HG02970 (cell line): ENCODE data around the gene CACNA2D1.

Experiments used
- ATAC-seq: cut with Tn5 transposase; IDR thresholded peaks from one replicate; pipeline ENCODE4 v1.9.1; 2021; ENCODE audit warnings: mild to moderate bottlenecking, moderate library complexity, moderate number of reproducible peaks; ENCODE audit not compliant: unreplicated experiment, low FRiP score

The CACNA2D1 gene

DNA sequence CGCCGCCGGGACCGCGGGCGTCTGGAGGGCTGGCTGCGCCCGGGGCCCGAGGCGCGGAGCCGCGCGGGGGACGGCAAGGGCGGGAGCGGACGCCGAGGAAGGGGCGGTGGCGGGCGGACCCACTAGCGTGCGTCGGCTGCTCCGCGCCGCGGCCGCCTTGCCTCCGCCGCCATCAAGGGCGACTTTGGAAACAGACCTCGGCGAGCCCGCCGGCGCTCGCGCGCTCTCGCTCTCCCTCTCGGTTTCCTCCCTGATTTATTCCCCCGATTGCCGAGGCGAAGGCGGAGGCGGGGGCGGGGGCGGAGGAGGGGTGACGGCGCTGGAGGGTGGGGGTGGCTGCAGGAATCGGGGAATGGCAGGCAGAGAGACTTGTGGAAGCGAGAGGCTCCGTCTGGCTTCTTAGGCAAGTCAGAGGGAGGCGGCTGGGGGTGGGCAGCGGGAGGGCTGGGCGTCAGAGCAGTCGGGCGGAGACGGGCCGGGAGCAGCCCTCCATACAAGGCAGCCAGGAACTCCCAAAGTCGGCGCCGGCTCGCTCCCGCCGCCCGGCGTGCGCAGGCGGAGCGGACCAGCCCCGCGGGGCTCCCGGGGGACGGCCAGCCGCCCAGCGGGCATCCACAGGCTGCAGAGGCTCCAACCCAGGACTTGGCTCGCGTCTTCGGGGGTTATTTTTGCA lies at the start of gene CACNA2D1:
CACNA2D1 (minus strand) TSS at position 231 of the 673 bp plus-strand sequence.
- ATAC-seq: no peak

DNA sequence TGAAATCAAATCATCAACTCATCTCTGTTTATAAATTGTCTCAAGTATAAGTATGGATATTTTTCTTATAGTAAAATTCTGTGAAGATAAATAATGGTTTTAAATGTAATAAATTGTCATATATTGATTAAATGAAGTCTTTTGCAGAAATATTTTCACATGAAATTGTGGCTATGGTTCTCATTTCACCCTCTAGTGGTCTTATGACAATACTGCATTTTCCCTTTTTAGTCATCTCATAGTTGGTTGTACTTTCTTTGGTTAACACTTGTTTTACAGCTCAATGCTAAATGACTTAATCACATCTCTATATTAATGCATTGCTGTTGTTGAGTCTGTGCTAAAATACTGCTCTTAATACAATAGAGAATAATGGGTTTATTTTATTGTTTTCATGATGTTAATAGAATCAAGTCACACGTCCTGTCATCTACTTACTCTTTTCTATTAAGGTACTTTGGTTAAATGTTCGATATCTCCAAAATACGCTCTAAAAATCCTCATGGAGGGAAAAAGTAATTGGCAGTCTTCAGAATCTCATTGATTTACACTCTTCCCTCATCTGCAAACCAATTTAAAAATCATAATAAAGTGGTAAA lies 38.0 kb upstream of the CACNA2D1 start:
- peak; percentile 53 for ATAC-seq

DNA sequence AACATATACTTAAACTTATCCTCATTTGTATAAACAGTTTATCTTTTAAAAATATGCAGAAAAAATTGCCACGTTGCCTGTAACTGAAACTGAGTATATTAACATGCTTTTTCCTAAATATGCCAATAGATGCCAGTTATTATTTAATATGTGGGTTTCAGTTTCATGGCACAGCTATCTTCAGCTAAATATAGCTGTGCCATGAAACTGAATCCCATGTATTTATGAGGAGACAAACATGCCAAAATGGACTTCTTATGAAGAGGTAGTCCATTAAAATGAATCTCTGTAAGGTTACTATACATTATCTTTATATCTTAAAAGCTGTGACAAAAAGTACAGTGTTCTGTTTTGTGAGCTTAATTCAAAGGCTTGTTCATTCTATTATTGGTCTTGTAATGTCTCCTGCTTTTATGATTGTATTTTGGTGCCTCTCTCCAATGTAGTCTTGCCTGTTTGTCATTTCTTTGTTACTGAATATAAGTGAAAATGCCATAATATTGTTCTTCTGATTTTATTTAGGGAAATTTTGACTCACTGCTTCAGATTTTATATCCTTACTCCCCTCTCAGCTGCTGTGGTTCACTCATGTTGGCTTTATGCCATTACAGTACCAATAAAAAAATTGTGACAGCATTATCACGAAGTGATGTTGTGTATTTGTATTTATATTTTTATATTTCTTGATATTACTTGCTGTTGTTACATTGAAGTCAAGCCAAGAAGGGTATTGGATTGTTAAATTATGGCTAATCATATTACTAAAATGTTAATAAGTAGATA lies 34.3 kb upstream of the CACNA2D1 start:
- ATAC-seq: no peak

DNA sequence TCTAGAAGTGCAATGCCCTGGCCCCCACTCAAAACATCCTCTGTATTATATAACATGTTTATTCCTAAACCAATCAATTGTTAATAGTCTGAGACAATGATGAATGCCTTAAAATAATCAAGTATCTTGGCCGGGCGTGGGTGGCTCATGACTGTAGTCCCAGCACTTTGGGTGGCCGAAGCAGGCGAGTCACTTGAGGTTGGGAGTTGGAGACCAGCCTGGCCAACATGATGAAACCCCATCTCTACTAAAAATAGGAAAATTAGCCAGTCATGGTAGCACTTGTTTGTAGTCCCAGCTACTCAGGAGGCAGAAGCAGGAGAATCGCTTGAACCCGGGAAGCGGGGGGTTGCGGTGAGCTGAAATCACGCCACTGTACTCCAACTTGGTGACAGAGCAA lies 29.4 kb upstream of the CACNA2D1 start:
- ATAC-seq: no peak

DNA sequence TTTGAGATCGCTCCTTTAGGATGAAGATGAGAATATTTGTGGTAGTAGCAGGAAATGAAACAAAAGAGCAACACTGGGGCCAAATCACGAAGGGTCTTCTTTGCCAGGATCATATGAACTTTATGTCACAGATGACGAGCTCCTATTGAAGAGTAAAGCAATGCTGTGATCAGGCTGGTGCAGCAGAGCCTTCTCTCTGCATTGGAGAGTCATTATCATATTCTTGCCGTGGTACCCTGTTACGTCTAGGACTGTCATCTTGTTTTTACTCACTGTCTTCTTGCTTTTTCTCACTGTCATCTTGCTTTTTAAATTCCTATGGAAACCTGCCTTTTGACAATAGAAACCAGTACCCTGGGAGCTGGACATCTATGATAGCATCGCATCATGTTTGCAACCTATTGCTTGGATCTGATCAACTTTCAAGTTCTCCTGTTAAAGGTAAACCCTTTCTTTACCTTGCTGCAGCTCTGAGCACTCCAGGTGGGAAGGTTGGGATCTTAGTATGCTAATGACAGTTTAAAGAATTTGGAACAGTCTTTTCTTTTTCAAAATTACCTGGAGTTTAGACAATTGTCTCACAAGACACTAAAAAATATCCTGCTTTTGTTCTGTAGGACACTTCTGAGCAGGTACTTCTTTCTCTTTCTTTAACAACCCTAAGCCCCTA lies 27.9 kb upstream of the CACNA2D1 start:
- ATAC-seq: no peak

DNA sequence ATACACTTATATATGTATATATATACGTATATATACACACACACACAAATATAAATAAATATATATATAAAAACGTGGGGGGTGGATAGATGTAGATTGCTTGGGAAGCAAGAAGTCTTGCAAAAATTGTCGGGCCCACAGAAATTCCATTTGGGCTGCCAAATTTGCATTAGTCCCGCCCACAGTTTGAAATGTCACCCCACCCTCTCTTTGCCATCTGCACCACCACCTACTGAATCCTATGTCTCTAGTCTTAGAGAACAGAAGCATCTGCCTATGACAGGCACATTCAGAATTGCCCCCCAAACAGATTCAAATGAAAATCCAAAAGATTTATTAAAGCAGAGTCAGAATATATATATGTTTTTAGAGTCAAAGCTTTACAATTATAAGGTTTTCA lies 25.6 kb upstream of the CACNA2D1 start:
- no peak for ATAC-seq

DNA sequence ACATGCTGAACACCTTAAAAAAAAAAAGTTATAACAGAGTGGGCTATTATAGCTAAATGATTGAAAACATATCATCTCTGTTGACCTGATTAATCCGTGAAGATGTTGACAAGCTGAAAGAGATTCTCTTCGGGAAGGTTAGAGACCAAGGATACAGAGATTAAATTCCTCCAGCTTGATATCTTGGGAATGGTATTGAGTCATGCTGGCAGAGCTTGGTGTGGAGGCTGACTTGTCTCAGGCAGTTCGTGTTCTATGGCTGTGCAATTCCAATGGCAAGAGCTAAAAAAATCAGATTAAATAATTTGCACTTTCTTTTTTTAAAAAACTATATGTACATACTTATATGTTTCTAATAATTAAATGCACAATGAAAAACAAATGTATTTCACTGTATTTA lies 24.9 kb upstream of the CACNA2D1 start:
- no peak for ATAC-seq

DNA sequence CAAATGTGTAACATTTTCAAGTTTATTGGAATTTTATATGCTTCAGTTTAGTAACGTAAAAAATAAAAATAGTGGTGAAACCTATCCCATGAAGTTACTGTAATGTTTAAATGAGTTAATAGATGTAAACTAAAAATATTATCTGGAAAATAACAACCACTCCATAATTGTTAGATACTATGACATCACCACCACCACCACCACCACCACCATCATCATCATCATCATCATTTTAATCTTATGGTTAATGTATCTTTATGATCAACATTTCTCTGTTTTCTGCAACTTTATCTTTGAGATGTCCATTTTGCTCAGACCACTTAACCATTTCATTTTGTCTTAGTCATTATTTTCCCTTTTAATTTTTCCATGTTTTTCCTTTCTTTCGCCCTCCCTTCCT lies 23.4 kb upstream of the CACNA2D1 start:
- no peak for ATAC-seq

DNA sequence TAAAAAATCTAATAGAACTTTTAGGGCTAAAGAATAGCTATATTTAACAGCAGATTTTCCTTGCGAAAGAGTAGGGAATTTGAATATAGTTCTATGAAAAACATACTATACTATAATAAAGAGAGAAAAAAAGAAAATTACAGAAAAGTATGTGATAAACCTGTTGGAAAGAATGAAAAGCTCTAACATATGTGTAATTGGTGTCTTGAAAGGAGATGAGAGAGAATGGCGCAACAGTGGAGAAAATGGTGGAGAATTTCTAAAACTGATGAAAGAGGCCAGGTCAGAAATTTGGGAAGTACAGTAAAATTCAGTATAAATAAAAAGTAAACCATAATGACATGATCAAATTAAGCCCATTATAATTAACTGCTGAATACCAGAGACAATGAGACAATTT lies 20.8 kb upstream of the CACNA2D1 start:
- ATAC-seq: no peak

DNA sequence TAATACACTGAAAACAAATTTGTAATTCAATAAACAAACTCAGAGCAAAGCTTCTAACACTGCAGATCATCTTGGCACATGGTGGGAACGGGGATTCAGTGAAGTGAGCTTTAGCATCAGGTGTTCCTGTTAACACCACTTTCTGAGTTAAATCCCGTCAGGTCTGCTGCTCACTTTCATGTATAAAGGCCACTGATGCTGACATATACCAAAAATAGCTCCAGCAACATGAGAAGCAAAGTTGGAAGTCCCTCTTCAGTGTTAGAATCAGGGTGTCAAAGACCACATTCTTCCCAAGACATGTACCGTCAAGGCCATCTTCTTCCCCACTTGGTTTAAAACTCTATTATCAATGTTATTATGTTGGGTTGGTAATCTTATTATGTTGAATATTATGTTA lies 11.7 kb upstream of the CACNA2D1 start:
- no peak for ATAC-seq

DNA sequence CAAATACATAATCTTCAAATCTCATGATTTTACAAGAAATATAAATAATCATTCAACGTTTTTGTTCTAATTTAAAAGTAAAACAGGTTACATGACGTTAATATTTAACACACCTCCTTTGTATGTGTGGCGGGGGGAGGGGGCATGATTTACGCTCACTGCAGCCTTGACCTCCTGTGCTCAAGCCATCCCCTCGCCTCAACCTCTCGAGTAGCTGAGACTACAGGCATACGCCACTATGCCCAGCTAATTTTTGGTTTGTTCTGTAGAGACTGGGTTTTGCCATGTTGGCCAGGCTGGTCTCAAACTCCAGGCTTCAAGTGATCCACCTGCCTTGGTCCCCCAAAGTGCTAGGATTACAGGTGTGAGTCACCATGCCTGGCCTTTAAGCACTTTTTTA lies 7.2 kb upstream of the CACNA2D1 start:
- no peak for ATAC-seq

DNA sequence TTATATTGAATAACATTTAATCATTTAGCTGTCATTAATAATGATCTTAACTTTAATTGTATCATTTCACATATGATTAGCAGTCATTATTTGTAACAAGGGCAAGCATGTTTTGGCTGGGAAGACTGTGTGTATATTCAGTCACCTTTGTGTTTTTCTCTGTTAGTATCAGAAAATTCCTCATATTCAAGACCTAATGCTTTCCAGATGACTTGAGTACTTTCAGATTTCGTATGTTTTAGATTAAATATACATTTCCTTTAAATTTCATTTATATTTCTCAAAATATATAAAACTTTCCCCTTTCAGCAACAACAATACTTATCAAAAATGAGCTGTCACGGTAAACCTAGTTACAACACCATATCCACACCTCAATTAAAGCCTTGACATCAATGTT lies 6.3 kb upstream of the CACNA2D1 start:
- no peak for ATAC-seq

DNA sequence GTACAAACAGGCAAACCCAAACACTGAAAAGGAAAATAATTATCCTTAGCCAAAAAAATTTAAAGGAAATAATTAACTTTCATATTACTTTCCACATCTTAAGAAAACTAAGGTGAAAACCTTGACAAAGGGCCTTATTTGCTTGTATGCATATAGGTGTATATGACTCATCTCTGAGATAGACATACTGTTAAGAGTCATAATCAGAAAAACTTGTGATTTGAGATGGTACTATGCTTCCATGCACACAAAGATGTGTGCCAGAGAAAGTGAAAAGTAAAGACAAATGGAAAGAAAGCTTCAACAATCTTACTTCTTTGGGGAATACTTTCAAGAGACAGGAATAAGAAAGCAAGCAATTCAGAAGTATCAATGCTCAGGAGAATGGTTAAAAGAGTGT lies 3.3 kb upstream of the CACNA2D1 start:
- no peak for ATAC-seq

DNA sequence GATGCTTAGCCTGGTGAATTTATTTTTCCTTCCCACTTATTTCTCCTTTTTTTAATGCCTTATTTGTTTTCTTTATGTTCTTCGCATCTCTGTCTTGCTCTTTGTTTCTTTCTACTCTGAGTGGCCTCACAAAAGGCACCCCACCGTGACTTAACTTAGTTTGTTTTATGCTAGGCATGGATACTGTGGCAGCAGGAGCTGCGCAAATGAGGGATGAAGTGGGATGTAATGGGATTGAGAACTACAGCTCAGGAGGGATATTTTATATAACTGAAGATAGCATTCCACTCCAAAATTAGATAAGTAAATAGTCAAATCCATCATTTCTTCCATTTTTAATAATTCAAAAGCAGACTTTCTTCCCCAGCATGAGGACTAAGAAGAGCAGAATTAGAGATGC lies 1.7 kb upstream of the CACNA2D1 start:
- no peak for ATAC-seq

DNA sequence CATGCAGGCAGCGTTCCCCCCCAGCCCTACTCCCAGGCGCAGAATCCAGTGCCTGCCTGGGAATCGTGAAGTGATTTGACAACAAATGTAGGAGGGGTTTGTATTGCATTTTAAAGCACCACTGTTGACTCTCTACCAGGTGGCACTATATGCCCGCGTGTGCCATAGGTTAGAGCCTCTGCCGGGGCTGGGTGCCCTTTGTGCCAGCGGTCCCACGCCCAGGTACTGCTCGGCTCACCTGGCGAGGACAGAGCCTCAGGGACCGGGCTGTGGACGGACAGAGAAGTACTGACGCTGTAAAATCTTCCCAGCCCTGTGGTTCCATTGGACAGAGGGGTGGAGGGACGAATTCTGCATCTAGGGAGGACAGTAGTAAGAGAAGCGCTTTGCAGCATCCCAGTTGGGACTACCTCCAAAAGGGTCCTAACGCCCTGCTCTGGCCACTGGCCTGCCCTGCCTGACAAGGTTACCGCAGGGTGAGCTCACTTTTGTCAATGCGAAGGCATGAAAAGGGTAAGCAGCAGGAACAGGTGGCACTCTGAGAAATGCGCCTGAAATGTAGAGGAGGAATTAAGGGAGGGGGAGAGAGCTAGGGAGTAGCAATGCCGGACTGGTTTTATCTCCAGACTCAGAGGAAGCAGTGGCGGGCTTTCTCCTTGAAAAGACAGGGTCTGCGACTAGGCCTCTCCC lies 788 bp upstream of the CACNA2D1 start:
- no peak for ATAC-seq

DNA sequence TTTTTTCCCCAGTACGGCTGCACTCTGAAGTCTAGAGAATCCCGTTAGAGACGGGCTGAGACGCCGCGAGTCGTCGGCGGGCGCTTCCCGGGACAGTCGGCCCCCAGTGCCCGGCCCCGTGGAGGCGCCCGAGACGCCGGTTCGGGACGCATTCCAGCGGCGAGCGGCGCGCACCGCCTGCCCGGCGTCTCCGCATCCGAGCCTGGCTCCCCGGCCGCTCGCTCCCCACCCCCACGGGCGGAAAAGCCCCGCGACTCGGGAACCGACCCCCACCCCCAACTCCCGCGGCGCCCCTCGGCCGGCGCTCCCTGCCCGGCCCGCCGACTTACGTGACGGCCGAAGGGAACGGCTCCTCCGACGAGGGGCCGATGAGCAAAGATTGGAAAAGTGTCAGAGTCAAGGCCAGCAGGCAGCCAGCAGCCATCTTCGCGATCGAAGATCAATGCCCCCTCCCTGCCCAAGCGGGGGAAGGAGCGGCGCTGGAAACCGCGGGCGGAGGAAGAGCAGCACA lies 486 bp downstream of the CACNA2D1 start:
- no peak for ATAC-seq

DNA sequence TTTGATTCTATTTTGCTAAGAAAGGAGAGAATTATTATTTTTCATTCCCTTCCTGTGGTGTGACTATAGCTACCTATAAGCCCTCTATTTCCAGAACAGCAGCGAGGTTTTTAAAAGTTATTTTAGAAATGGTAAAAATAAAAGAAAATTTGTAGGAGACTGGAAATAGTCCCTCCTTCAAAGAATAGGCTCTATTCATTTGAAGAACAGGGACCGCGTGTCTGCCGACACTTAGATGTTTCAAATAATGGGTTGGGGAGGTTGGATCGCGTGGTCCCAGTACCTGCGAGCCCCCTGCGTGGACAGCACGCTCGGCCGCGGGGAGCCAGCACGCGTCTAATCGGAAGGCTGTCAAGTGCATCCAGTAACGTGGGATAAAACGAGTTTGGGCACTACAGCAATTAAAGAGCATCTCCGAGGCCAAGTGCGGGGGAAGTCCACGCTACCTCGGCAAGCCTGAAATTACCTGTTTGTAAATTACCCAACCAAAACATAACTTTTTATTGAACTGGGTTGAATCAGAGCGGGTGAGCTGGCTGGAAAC lies 1.0 kb downstream of the CACNA2D1 start:
- ATAC-seq: no peak

DNA sequence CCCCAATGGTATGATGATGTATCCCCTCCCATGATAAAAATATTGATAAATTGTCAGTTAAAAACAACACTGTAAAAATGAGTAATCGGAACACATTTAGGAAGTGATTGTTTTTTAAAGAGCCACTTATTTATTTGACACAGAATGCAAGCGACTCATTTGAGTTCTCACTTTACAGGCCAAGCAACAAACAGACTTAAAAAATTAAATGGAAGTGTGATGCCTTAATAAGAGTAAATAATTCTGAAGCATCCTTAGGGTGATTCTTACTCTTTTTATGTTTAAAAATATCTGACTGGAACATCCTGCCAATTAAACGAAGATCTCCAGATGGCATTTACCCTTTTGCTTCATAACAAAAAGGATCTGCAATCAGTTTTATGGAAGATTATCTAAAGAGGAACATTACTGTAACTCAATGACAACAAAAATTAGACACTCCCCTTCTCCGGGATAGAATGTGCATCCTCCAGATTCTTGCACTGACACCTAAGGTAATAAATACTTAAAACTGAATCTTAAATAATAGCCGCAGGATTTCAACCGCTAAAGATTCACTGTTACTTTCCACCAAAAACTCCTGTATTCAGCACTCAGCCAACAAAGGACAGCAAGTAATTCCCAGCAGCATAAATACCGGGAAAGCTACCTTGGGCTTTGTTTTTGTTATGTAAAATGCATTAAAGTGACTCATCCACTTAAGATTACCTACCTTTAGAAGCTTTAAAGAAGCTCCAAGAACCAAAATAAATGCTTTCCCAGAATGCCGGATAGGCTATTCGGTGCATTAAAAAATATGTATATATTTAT lies 1.7 kb downstream of the CACNA2D1 start:
- no peak for ATAC-seq

DNA sequence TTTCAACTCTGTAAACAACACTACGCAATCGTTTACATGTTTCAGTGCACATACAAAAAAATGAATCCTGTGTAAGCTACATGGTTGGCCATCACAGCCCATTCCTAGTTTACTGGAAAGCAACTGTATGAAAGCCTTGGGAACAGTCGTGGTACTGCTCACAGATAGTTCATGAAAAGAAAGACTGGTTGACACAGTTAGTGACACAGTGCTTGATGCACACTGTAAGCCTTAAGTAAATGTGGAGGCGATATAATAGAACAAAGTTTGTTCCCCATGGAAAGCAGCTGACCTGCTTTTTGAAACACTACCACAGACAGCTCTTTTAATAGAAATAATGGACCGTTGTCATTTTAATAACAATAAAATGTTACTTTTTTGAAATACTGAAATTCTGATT lies 5.1 kb downstream of the CACNA2D1 start:
- no peak for ATAC-seq
